Endothelial cell (in vitro differentiated cells): ENCODE measurements around the gene SLC66A2. TPM values are rescaled to one million over a fixed set of nuclear protein-coding genes. Genes with fewer than 3 reads are reported as not detected.

Experiments
- DNase-seq: peaks from one replicate; pipeline ENCODE4 v3.0.0; 2021; ENCODE audit warnings: low spot score
- H3K27ac Mint-ChIP-seq: one replicate; pipeline ENCODE4 v1.8.0; 2021; ENCODE audit warnings: mixed read lengths, inconsistent platforms; ENCODE audit not compliant: unreplicated experiment
- H3K27me3 Mint-ChIP-seq: one replicate; pipeline ENCODE4 v1.8.0; 2021; ENCODE audit warnings: mild to moderate bottlenecking, moderate library complexity, mixed read lengths, inconsistent platforms; ENCODE audit not compliant: unreplicated experiment
- H3K36me3 Mint-ChIP-seq: one replicate; pipeline ENCODE4 v1.8.0; 2021; ENCODE audit warnings: mild to moderate bottlenecking, low read depth, mixed read lengths, inconsistent platforms; ENCODE audit not compliant: unreplicated experiment
- H3K4me1 Mint-ChIP-seq: one replicate; pipeline ENCODE4 v1.8.0; 2021; ENCODE audit warnings: mild to moderate bottlenecking, mixed read lengths, inconsistent platforms; ENCODE audit not compliant: unreplicated experiment
- H3K4me3 Mint-ChIP-seq: one replicate; pipeline ENCODE4 v1.8.0; 2021; ENCODE audit warnings: mild to moderate bottlenecking, mixed read lengths, inconsistent platforms; ENCODE audit not compliant: unreplicated experiment
- H3K9me3 Mint-ChIP-seq: one replicate; pipeline ENCODE4 v1.8.0; 2021; ENCODE audit warnings: mixed read lengths, inconsistent platforms; ENCODE audit not compliant: unreplicated experiment
- CTCF ChIP-seq: fragments of 200-600 bp; sonication (generic); IDR thresholded peaks from one replicate; pipeline ENCODE4 v1.5.0; 2021; ENCODE audit warnings: antibody characterized with exemption; ENCODE audit not compliant: unreplicated experiment
- total RNA-seq: library from RNA; stranded (reverse); fragmentation: NEBNext Ultra II Directional; extraction: Animal tissue kit (Norgen Biotek cat#: 25700); gene quantifications from one replicate; pipeline ENCODE4 v1.2.1, GENCODE V29; 2021; ENCODE audit not compliant: unreplicated experiment

The SLC66A2 gene
- total RNA-seq, 1 donor from 2014 or later = 31.8 TPM

GRCh38 chr18:79971986-79972385 lies 20.5 kb upstream of the SLC66A2 start:
- no peak for TF ChIP-seq CTCF
- peak overlapping the region; percentile 3 for H3K4me3 Mint-ChIP-seq
- no peak overlapping the region for H3K27ac Mint-ChIP-seq
- DNase-seq = no peak
- no peaks in the 10 kb centered on the region for H3K9me3 Mint-ChIP-seq
- no peaks in the 10 kb centered on the region for H3K4me1 Mint-ChIP-seq
- H3K27me3 Mint-ChIP-seq = peaks cover 8% of the 10 kb centered on the region
- peaks cover 24% of the 10 kb centered on the region for H3K36me3 Mint-ChIP-seq

DNA sequence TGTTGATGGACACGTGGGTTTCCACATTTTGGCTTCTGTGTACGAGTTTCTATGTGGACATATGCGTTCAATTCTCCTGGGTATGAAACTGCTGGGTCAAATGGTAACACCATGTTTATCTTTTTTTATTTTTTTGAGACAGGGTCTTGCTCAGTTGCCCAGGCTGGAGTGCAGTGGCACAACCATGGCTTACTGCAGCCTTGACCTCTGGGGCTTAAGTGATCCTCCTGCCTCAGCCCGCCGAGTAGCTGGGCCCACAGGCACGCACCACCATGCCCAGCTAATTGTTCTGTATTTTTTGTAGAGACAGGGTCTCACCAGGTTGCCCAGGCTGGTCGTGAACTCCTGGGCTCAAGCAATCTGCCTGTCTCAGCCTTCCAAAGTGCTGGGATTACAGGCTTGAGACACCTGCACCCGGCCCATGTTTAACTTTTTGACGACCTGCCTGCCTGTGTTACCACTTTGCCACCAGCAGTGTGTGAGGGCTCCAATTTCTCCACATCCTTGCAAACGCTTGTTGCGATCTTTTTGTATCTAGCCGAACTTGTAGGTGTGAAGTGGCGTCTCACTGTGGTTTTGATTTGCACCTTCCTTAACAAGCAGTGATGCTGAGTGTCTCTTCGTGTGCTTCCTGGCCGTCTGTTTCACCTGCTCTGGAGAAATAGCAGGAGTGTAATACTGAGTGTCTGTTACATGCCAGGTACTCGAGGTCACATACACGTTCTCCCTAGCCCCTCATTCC lies 19.9 kb upstream of the SLC66A2 start:
- H3K4me1 Mint-ChIP-seq = no peaks in the 10 kb centered on the region
- no peak overlapping the region for H3K27ac Mint-ChIP-seq
- peaks cover 8% of the 10 kb centered on the region for H3K27me3 Mint-ChIP-seq
- peaks cover 24% of the 10 kb centered on the region for H3K36me3 Mint-ChIP-seq
- no peak for DNase-seq
- TF ChIP-seq CTCF = no peak
- peak overlapping the region; percentile 3 for H3K4me3 Mint-ChIP-seq
- H3K9me3 Mint-ChIP-seq = no peaks in the 10 kb centered on the region

DNA sequence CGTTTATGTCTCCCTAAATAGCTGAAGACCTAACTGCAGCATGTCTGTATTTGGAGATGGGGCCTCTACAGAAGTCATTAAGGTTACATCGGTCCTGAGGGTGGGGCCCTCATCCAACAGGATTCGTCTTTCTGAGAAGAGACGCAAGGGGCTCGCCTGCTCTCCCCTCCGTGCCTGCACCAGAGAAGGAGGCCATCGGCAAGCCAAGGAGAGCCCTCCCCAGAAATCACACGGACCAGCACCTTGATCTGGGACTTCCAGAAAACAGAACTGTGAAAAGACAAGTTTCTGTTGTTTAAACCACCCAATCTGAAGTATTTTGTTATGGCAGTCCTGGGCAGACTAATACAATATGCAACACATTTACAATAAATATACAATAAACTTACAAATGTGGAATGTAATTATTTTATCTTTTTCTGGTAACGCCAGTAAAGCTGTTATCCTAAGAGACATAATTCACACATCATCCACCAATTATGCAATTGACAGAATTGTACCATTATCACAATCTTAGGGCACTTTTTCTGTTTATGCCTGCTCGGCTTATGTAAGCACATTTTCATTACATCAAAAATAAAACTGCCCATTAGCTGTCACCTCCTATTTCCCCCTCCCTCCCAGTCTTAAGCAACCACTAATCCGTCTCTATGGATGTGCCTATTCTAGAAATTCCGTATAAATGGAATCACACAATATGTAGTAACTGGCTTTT lies 19.1 kb upstream of the SLC66A2 start:
- Mint-ChIP-seq H3K4me3 (no peak overlapping the region), H3K27ac (no peak overlapping the region), H3K27me3 (peaks cover 9% of the 10 kb centered on the region), H3K9me3 (no peaks in the 10 kb centered on the region), H3K4me1 (peaks cover 1% of the 10 kb centered on the region), H3K36me3 (peaks cover 22% of the 10 kb centered on the region)
- DNase-seq = no peak
- no peak for TF ChIP-seq CTCF

- peaks cover 14% of the 10 kb centered on the region for H3K27me3 Mint-ChIP-seq
- peaks cover 3% of the 10 kb centered on the region for H3K36me3 Mint-ChIP-seq
- peaks cover 3% of the 10 kb centered on the region for H3K4me1 Mint-ChIP-seq
- TF ChIP-seq CTCF = no peak
- H3K9me3 Mint-ChIP-seq = no peaks in the 10 kb centered on the region
- H3K4me3 Mint-ChIP-seq = no peak overlapping the region
- no peak for DNase-seq
- H3K27ac Mint-ChIP-seq = no peak overlapping the region
These were observed 13.9 kb upstream of the SLC66A2 start for GRCh38 chr18:79965119-79965902.
